ENCODE measurements around the gene KIF21B.
A peak's percentile ranks its signal among the peaks of the same experiment; 100 is the strongest.
"Not testable (repeated sequence)": the region's sequence is repeated elsewhere in the genome, so short reads cannot be mapped to it uniquely, and the experiment has no call there.

The KIF21B gene

DNA sequence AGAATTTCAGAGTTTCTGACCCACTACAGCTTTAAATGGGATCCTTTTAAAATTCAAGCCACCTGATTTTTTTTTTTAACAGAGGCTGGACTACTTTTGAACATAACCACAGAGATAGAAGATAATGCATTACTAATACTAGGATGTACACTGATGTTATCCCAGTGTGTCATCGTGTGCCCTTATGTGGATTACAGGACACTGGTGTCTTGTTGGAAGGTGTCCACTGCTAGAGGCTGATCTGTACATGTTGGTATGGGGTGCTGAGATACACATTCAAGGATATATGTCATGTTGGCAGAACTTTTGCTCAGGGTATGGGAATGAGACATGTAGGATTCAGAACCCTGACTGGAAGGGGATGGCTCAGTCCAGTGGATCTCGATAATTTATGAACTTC is 72.5 kb downstream of the KIF21B start:
- no peak for DNase-seq (ENCODE audit: low read depth)
- TF ChIP-seq, protein P1, sequence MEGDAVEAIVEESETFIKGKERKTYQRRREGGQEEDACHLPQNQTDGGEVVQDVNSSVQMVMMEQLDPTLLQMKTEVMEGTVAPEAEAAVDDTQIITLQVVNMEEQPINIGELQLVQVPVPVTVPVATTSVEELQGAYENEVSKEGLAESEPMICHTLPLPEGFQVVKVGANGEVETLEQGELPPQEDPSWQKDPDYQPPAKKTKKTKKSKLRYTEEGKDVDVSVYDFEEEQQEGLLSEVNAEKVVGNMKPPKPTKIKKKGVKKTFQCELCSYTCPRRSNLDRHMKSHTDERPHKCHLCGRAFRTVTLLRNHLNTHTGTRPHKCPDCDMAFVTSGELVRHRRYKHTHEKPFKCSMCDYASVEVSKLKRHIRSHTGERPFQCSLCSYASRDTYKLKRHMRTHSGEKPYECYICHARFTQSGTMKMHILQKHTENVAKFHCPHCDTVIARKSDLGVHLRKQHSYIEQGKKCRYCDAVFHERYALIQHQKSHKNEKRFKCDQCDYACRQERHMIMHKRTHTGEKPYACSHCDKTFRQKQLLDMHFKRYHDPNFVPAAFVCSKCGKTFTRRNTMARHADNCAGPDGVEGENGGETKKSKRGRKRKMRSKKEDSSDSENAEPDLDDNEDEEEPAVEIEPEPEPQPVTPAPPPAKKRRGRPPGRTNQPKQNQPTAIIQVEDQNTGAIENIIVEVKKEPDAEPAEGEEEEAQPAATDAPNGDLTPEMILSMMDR (IDR thresholded peaks at IDR 0.05; ENCODE audit: low read depth, low read length), result no peak
- TF ChIP-seq MYC (IDR thresholded peaks at IDR 0.05; ENCODE audit: low read depth, low read length) (no peak), POLR2A (IDR thresholded peaks at IDR 0.05; ENCODE audit: extremely low read depth, insufficient read length) (no peak)
- TF ChIP-seq, protein P2, sequence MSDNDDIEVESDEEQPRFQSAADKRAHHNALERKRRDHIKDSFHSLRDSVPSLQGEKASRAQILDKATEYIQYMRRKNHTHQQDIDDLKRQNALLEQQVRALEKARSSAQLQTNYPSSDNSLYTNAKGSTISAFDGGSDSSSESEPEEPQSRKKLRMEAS (IDR thresholded peaks at IDR 0.05; ENCODE audit: low read depth, low read length), result no peak
- H3K4me3 ChIP-seq (ENCODE audit: low read depth, low read length), result no peak overlapping the region

DNA sequence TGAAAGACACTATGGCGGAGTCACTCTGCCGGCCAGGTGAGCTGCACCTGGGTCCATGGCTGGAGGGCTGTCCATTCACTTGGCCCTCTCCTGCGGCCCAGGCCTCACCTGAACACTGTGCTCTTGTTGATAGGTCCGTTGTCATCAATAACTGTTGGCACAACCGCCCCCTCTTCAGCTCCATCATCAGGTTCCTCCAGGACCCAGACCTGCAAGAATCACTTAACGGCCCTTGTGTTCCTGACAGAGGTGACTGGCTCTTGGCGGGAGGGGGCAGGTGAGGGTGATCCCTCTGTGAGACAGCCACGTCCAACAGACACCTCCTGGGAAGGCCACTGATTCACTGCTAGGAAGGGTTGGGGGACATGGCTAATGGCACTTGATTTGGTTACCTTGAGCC is 73.9 kb downstream of the KIF21B start:
- no peak overlapping the region for H3K4me3 ChIP-seq (ENCODE audit: low read depth, low read length)
- DNase-seq (ENCODE audit: low read depth), result no peak
- TF ChIP-seq MYC (IDR thresholded peaks at IDR 0.05; ENCODE audit: low read depth, low read length) (no peak), POLR2A (IDR thresholded peaks at IDR 0.05; ENCODE audit: extremely low read depth, insufficient read length) (no peak)
- TF ChIP-seq, protein P1 (IDR thresholded peaks at IDR 0.05; ENCODE audit: low read depth, low read length), result no peak
- TF ChIP-seq, protein P2 (IDR thresholded peaks at IDR 0.05; ENCODE audit: low read depth, low read length), result no peak

DNA sequence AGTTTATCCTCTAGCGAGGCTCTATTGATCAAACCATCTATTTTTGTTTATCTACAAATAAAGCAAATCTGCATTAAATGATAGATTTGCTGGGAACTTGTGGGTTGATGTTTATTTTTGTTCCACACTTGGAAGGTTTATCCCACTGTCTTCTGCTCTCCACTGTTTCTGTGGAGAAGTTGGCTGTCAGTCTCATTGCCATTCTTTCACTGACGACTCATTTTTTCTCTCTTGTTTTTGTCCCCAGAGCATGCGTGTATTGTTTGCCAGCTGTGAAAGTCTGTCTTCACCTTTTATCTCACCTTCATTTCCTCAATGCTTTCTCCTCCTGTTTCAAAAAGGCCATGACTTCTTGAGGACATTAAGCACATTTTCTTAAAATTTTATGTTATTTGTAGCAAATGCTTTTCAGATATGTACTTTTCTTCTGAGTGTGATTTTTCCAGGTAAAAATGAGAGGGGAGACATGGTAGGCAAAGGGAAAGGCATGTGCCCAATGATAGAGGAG is 76.4 kb downstream of the KIF21B start:
- no peak for TF ChIP-seq POLR2A (IDR thresholded peaks at IDR 0.05; ENCODE audit: extremely low read depth, insufficient read length)
- TF ChIP-seq, protein P1 (IDR thresholded peaks at IDR 0.05; ENCODE audit: low read depth, low read length), result no peak
- TF ChIP-seq, protein P2 (IDR thresholded peaks at IDR 0.05; ENCODE audit: low read depth, low read length), result no peak
- no peak for TF ChIP-seq MYC (IDR thresholded peaks at IDR 0.05; ENCODE audit: low read depth, low read length)
- no peak for DNase-seq (ENCODE audit: low read depth)
- no peak overlapping the region for H3K4me3 ChIP-seq (ENCODE audit: low read depth, low read length)

DNA sequence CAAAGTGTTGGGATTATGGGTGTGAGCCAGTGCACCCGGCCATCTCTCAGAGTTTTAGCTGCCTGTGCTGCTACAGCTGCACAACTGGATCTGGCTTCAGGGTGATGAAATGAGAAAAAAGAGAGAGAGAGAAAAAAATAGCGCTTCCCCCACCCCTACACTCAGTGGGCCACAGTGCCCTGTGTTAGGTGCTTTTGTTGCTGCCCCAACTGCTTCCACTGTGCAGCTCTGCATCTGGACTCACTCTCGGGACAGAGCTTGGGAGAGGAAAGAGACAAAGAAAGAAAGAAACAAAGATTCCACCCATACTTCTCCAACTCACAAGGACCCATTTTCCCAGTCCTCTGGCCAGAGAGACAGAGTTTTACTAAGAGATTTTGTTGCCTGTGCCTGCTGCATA is 78.4 kb downstream of the KIF21B start:
- TF ChIP-seq MYC (IDR thresholded peaks at IDR 0.05; ENCODE audit: low read depth, low read length), result no peak
- TF ChIP-seq, protein P1 (IDR thresholded peaks at IDR 0.05; ENCODE audit: low read depth, low read length), result no peak
- TF ChIP-seq, protein P2 (IDR thresholded peaks at IDR 0.05; ENCODE audit: low read depth, low read length), result no peak
- TF ChIP-seq POLR2A (IDR thresholded peaks at IDR 0.05; ENCODE audit: extremely low read depth, insufficient read length), result no peak
- H3K4me3 ChIP-seq (ENCODE audit: low read depth, low read length), result no peak overlapping the region
- no peak for DNase-seq (ENCODE audit: low read depth)

DNA sequence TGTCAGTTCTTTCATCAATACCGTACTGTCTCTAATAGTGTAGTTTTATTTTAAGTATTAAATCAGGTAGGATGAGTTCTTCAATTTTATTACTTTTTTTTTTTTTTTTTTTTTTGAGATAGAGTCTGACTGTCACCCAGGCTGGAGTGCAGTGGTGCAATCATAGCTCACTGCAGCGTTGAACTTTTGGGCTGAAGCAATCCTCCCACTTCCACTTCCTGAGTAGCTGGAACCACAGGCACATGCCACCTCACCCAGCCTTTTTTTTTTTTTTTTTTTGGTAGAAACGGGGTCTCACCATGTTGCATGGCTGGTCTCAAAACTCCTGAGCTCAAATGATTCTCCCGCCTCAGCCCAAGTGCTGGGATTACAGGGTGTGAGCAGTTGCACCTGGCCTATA is 84.6 kb downstream of the KIF21B start:
- no peak for TF ChIP-seq POLR2A (IDR thresholded peaks at IDR 0.05; ENCODE audit: extremely low read depth, insufficient read length)
- TF ChIP-seq, protein P2 (IDR thresholded peaks at IDR 0.05; ENCODE audit: low read depth, low read length), result peak; percentile 66
- TF ChIP-seq, protein P1 (IDR thresholded peaks at IDR 0.05; ENCODE audit: low read depth, low read length), result no peak
- peak; percentile 67; the same call in 1 of the 2 replicates for TF ChIP-seq MYC (IDR thresholded peaks at IDR 0.05; ENCODE audit: low read depth, low read length)
- DNase-seq (ENCODE audit: low read depth), result peak; percentile 92
- no peak overlapping the region for H3K4me3 ChIP-seq (ENCODE audit: low read depth, low read length)

DNA sequence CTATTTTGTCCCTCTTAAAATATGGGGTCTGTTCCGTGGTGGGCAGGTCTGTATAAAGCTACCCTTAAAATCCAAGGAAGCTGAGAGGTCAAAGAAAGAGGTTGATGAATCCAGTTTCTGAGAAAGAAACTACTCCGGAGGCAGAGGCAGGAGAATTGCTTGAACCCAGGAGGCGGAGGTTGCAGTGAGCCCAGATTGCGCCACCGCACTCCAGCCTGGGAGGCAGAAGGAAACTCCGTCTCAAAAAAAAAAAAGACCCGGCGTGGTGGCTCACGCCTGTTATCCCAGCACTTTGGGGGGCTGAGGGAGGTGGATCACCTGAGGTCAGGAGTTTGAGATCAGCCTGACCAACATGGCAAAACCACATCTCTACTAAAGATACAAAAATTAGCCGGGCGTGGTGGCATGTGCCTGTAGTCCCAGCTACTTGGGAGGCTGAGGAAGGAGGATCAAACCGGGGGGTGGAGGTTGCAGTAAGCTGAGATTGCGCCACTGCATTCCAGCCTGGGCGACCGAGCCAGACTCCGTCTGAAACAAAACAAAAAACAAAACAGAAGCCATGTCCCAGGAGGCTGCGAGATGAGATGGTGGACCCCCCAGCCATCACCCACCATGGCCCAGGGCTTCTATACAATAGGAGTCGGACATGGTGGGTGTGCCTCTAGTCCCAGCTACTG is 88.1 kb downstream of the KIF21B start:
- DNase-seq (ENCODE audit: low read depth); H3K4me3 ChIP-seq (ENCODE audit: low read depth, low read length): not testable (repeated sequence)
